ENCODE results near the gene MSGN1. TPM values are rescaled to one million over a fixed set of nuclear protein-coding genes. Genes with fewer than 3 reads are reported as not detected.

MSGN1 gene
- total and polyA plus RNA-seq, 2 of the 8 experiments (the other 6 are each of a cell fraction or from before 2014, with no cell fraction given): not detected

DNA sequence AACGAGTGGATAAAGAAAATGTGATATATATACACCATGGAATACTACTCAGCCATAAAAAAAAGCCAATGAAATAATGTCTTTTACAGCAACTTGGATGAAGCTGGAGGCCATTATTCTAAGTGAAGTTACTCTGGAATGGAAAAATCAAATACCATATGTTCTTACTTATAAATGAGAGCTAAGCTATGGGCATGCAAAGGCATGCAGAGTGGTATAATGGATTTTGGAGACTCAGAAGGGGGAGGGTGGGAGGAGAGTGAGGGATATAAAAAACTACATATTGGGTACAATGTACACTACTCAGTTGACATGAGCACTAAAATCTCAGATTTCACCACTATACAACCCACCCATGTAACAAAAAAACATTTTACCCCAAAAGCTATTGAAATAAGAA is 1.7 kb upstream of the MSGN1 start:
- Histone ChIP-seq H3K79me2 (ENCODE audit: control insufficient read depth in 1 of 2, insufficient read depth in 2 of 2, low read length in 2 of 2) (no peaks in the 10 kb centered on the region), H4K8ac (ENCODE audit: extremely low read depth, insufficient read depth, low read length) (no peak overlapping the region), H2AK5ac (ENCODE audit: low read depth, low read length) (no peak overlapping the region), H4K91ac (replicated peaks; ENCODE audit: insufficient read length, low read length) (no peak overlapping the region), H3K4me3 (ENCODE audit: extremely low read depth in 1 of 4, insufficient read depth in 2 of 4, low read depth in 3 of 4, low read length in 4 of 4) (no peak overlapping the region), H3K18ac (ENCODE audit: extremely low read depth, low read length) (no peak overlapping the region), H2BK12ac (ENCODE audit: low read depth, low read length) (no peak overlapping the region), H2BK15ac (ENCODE audit: low read length) (no peak overlapping the region), H3K14ac (ENCODE audit: insufficient read length) (no peak overlapping the region), H3K79me1 (ENCODE audit: low read depth, low read length) (no peaks in the 10 kb centered on the region), H3K23ac (ENCODE audit: insufficient read length) (no peak overlapping the region), H3K36me3 (ENCODE audit: control insufficient read depth in 2 of 4, insufficient read depth in 4 of 4, low read length in 3 of 4) (no peaks in the 10 kb centered on the region), H3K9ac (replicated peaks in 1 of 4; ENCODE audit: extremely low read depth in 1 of 4, low read depth in 3 of 4, low read length in 3 of 4) (no peak overlapping the region), H3K56ac (replicated peaks; ENCODE audit: insufficient read length, low read depth, low read length) (no peak overlapping the region), H3K23me2 (ENCODE audit: low read depth, low read length) (no peaks in the 10 kb centered on the region; the same call in 1 of the 2 replicates), H4K5ac (ENCODE audit: insufficient read length, low read depth, low read length) (no peak overlapping the region), H4K20me1 (replicated peaks in 1 of 2; ENCODE audit: control insufficient read depth in 1 of 2, insufficient read depth in 2 of 2, low read length in 2 of 2) (no peaks in the 10 kb centered on the region), H3K27ac (ENCODE audit: low read depth, low read length) (no peak overlapping the region), H2AFZ (ENCODE audit: low read length) (no peak overlapping the region), H2BK20ac (ENCODE audit: low read length) (no peak overlapping the region), H3K9me3 (ENCODE audit: insufficient read depth in 2 of 2, low read depth in 1 of 2, low read length in 1 of 2) (no peaks in the 10 kb centered on the region), H2BK5ac (ENCODE audit: low read depth, low read length) (no peak overlapping the region), H2BK120ac (replicated peaks; ENCODE audit: low read depth, low read length) (no peak overlapping the region), H3K4ac (replicated peaks; ENCODE audit: insufficient read length, low read depth, low read length) (no peak overlapping the region), H3K4me2 (ENCODE audit: insufficient read depth in 1 of 2, low read depth in 2 of 2, low read length in 2 of 2) (no peak overlapping the region), H3K27me3 (replicated peaks in 1 of 4; ENCODE audit: control insufficient read depth in 3 of 4, extremely low read depth in 1 of 4, insufficient read depth in 3 of 4, low read length in 3 of 4) (peaks cover 0 to 2% (median under 1%) of the 10 kb centered on the region in 4 experiments; a peak in 2 of 7 replicates), H3K4me1 (replicated peaks in 1 of 4; ENCODE audit: control insufficient read depth in 3 of 4, insufficient read depth in 4 of 4, low read length in 3 of 4) (peaks cover 0 to 9% (median 1%) of the 10 kb centered on the region in 4 experiments; a peak in 4 of 7 replicates)
- WGBS, 2 experiments (ENCODE audit: extremely low coverage in 1 of 2, insufficient coverage in 1 of 2, insufficient read length in 1 of 2, insufficient replicate concordance in 2 of 2, low coverage in 1 of 2, low lambda C conversion rate in 2 of 2, missing lambda C conversion rate in 1 of 2): 71% methylated on average over 1 of the region's 1 CpG; no CpG with 5 or more reads in 1 of the 2 experiments
- TF ChIP-seq, protein P1, sequence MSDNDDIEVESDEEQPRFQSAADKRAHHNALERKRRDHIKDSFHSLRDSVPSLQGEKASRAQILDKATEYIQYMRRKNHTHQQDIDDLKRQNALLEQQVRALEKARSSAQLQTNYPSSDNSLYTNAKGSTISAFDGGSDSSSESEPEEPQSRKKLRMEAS (IDR thresholded peaks at IDR 0.05): no peak
- no peak for TF ChIP-seq KDM5A (IDR thresholded peaks at IDR 0.05; ENCODE audit: low read length)
- TF ChIP-seq JUND (IDR thresholded peaks at IDR 0.05; ENCODE audit: low read length): no peak
- TF ChIP-seq ASH2L (IDR thresholded peaks at IDR 0.05; ENCODE audit: low read length): no peak
- no peak for TF ChIP-seq POLR2A (IDR thresholded peaks at IDR 0.05; ENCODE audit: control extremely low read depth in 1 of 2, low read depth in 2 of 2, low read length in 2 of 2)
- no peak for TF ChIP-seq GTF2F1 (IDR thresholded peaks at IDR 0.05; ENCODE audit: borderline replicate concordance, low read depth, low read length)
- TF ChIP-seq GABPA (IDR thresholded peaks at IDR 0.05; ENCODE audit: borderline replicate concordance, insufficient read depth, low read length): no peak
- TF ChIP-seq, protein P2, sequence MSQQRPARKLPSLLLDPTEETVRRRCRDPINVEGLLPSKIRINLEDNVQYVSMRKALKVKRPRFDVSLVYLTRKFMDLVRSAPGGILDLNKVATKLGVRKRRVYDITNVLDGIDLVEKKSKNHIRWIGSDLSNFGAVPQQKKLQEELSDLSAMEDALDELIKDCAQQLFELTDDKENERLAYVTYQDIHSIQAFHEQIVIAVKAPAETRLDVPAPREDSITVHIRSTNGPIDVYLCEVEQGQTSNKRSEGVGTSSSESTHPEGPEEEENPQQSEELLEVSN (IDR thresholded peaks at IDR 0.05): no peak
- TF ChIP-seq JUN (IDR thresholded peaks at IDR 0.05; ENCODE audit: low read depth, low read length): no peak
- no peak for TF ChIP-seq SUZ12 (IDR thresholded peaks at IDR 0.05; ENCODE audit: low read length)
- no peak for TF ChIP-seq CHD2 (IDR thresholded peaks at IDR 0.05; ENCODE audit: low read length)
- CTCF ChIA-PET (ENCODE audit: partially characterized antibody): interaction anchor here (4.2 kb wide), 1 partner anchor 16 kb away, joined by 17 read pairs; no protein-coding TSS in a partner anchor
- POLR2A ChIA-PET (ENCODE audit: partially characterized antibody): no interaction called here
- FAIRE-seq (no peak), DNase-seq (ENCODE audit: low read depth in 1 of 2, low spot score in 2 of 2) (no peak)

Measured in H1 (cell line).